H1 (cell line): ENCODE measurements around the gene TRIOBP. TPM values are rescaled to one million over a fixed set of nuclear protein-coding genes. Genes with fewer than 3 reads are reported as not detected.

Experiments
- CTCF ChIA-PET: fragments of 300-600 bp; sonication (Branson Sonifier 250); formaldehyde crosslinking; loops from one replicate; lab custom pipeline; 2021; ENCODE audit not compliant: partially characterized antibody; lab: Charles Lee
- POLR2A ChIA-PET: fragments of 300-600 bp; sonication (Branson Sonifier 250); formaldehyde crosslinking; loops from one replicate; lab custom pipeline; 2021; ENCODE audit warnings: inconsistent platforms; ENCODE audit not compliant: partially characterized antibody; lab: Charles Lee
- DNase-seq, 2 experiments: peaks; one replicate each; pipeline versions ENCODE4 v3.0.0 to v3.0.0-alpha.2; 2010 to 2022; ENCODE audit warnings: low spot score in 2 of 2, low read depth in 1 of 2, mixed read lengths in 1 of 2
- FAIRE-seq: peaks from 2 replicates; lab custom pipeline; 2011; peaks lifted over from hg19 to GRCh38; lab: Jason Lieb, UNC
- H2AFZ ChIP-seq: 2 replicates; pipeline ENCODE4 v1.8.1; 2012; ENCODE audit warnings: low read length, inconsistent platforms
- H2AK5ac ChIP-seq: 2 replicates; pipeline ENCODE4 v1.6.1; 2013; ENCODE audit warnings: low read depth, low read length
- H2BK120ac ChIP-seq: replicated peaks from 2 replicates; pipeline ENCODE3; 2013; ENCODE audit warnings: low read depth, low read length, inconsistent platforms
- H2BK12ac ChIP-seq: 2 replicates; pipeline ENCODE4 v1.6.1; 2013; ENCODE audit warnings: low read depth, low read length
- H2BK15ac ChIP-seq: 2 replicates; pipeline ENCODE4 v1.6.1; 2013; ENCODE audit warnings: low read length
- H2BK20ac ChIP-seq: 2 replicates; pipeline ENCODE4 v1.6.1; 2013; ENCODE audit warnings: low read length
- H2BK5ac ChIP-seq: 2 replicates; pipeline ENCODE4 v1.6.1; 2013; ENCODE audit warnings: low read depth, low read length
- H3K14ac ChIP-seq: 2 replicates; pipeline ENCODE4 v1.6.1; 2013; ENCODE audit warnings: inconsistent platforms; ENCODE audit not compliant: insufficient read length
- H3K18ac ChIP-seq: 2 replicates; pipeline ENCODE4 v1.6.1; 2013; ENCODE audit warnings: low read length; ENCODE audit errors: extremely low read depth
- H3K23ac ChIP-seq: 2 replicates; pipeline ENCODE4 v1.6.1; 2013; ENCODE audit warnings: inconsistent platforms; ENCODE audit not compliant: insufficient read length
- H3K23me2 ChIP-seq: 2 replicates; pipeline ENCODE4 v1.6.1; 2013; ENCODE audit warnings: low read depth, low read length
- H3K27ac ChIP-seq: 2 replicates; pipeline ENCODE4 v1.6.1; 2011; ENCODE audit warnings: low read depth, low read length, inconsistent platforms
- H3K27me3 ChIP-seq, 4 experiments: replicated peaks in 1 of 4; 1 replicate in 1 of 4; 2 replicates in 3 of 4; pipeline versions ENCODE4 v1.6.1 to v1.8.1; 2011 to 2013; ENCODE audit warnings: low read length in 3 of 4, mild to moderate bottlenecking in 3 of 4, inconsistent platforms in 2 of 4, mixed read lengths in 2 of 4, moderate library complexity in 1 of 4; ENCODE audit not compliant: control insufficient read depth in 3 of 4, insufficient read depth in 3 of 4; ENCODE audit errors: extremely low read depth in 1 of 4
- H3K36me3 ChIP-seq, 4 experiments: 2 replicates each; pipeline versions ENCODE4 v1.6.1 to v1.8.1; 2011 to 2013; ENCODE audit warnings: mild to moderate bottlenecking in 4 of 4, low read length in 3 of 4, moderate library complexity in 2 of 4, control low read depth in 1 of 4, inconsistent platforms in 1 of 4; ENCODE audit not compliant: insufficient read depth in 4 of 4, control insufficient read depth in 2 of 4
- H3K4ac ChIP-seq: replicated peaks from 2 replicates; pipeline ENCODE3; 2013; ENCODE audit warnings: low read length, low read depth, mixed read lengths, inconsistent platforms; ENCODE audit not compliant: insufficient read length
- H3K4me1 ChIP-seq, 4 experiments: replicated peaks in 1 of 4; 1 replicate in 1 of 4; 2 replicates in 3 of 4; pipeline versions ENCODE4 v1.6.1 to v1.8.1; 2011 to 2013; ENCODE audit warnings: low read length in 3 of 4, inconsistent platforms in 2 of 4, mixed read lengths in 1 of 4; ENCODE audit not compliant: insufficient read depth in 4 of 4, control insufficient read depth in 3 of 4
- H3K4me2 ChIP-seq, 2 experiments: 2 replicates each; pipeline versions ENCODE4 v1.6.1 to v1.8.1; 2011 to 2013; ENCODE audit warnings: low read depth in 2 of 2, low read length in 2 of 2, control low read depth in 1 of 2, inconsistent platforms in 1 of 2, mild to moderate bottlenecking in 1 of 2; ENCODE audit not compliant: insufficient read depth in 1 of 2
- H3K4me3 ChIP-seq, 4 experiments: fragments of 200-600, 300-600 bp in 1 of 4; sonication (generic), shearing (Covaris generic), sonication (Bioruptor Twin) in 1 of 4; 2 replicates each; pipeline versions ENCODE4 v1.5.1 to v1.8.1; 2011 to 2016; ENCODE audit warnings: low read length in 4 of 4, low read depth in 3 of 4, control low read depth in 2 of 4, inconsistent platforms in 2 of 4, mild to moderate bottlenecking in 2 of 4, mixed read lengths in 1 of 4, moderate library complexity in 1 of 4; ENCODE audit not compliant: insufficient read depth in 2 of 4; ENCODE audit errors: extremely low read depth in 1 of 4
- H3K56ac ChIP-seq: replicated peaks from 2 replicates; pipeline ENCODE3; 2013; ENCODE audit warnings: low read depth, mild to moderate bottlenecking, mixed read lengths, low read length, inconsistent platforms; ENCODE audit not compliant: insufficient read length
- H3K79me1 ChIP-seq: 2 replicates; pipeline ENCODE4 v1.6.1; 2013; ENCODE audit warnings: low read depth, low read length, control low read depth
- H3K79me2 ChIP-seq, 2 experiments: 2 replicates each; pipeline versions ENCODE4 v1.6.1 to v1.8.1; 2012 to 2013; ENCODE audit warnings: low read length in 2 of 2, mild to moderate bottlenecking in 2 of 2, inconsistent platforms in 1 of 2; ENCODE audit not compliant: insufficient read depth in 2 of 2, control insufficient read depth in 1 of 2
- H3K9ac ChIP-seq, 4 experiments: replicated peaks in 1 of 4; 1 replicate in 1 of 4; 2 replicates in 3 of 4; pipeline versions ENCODE4 v1.6.1 to v1.8.1; 2011 to 2013; ENCODE audit warnings: low read depth in 3 of 4, low read length in 3 of 4, control low read depth in 2 of 4, mild to moderate bottlenecking in 2 of 4, moderate library complexity in 2 of 4, inconsistent platforms in 1 of 4; ENCODE audit errors: extremely low read depth in 1 of 4
- H3K9me3 ChIP-seq, 2 experiments: 2 replicates each; pipeline versions ENCODE4 v1.6.1 to v1.8.1; 2012 to 2013; ENCODE audit warnings: mild to moderate bottlenecking in 2 of 2, moderate library complexity in 2 of 2, control low read depth in 1 of 2, inconsistent platforms in 1 of 2, low read depth in 1 of 2, low read length in 1 of 2, mixed read lengths in 1 of 2; ENCODE audit not compliant: insufficient read depth in 2 of 2
- H4K20me1 ChIP-seq, 2 experiments: replicated peaks in 1 of 2; 2 replicates each; pipeline versions ENCODE3 to v1.8.1; 2011 to 2013; ENCODE audit warnings: inconsistent platforms in 2 of 2, low read length in 2 of 2, mild to moderate bottlenecking in 1 of 2; ENCODE audit not compliant: insufficient read depth in 2 of 2, control insufficient read depth in 1 of 2
- H4K5ac ChIP-seq: 2 replicates; pipeline ENCODE4 v1.6.1; 2013; ENCODE audit warnings: low read length, low read depth, mixed read lengths, inconsistent platforms; ENCODE audit not compliant: insufficient read length
- H4K8ac ChIP-seq: 2 replicates; pipeline ENCODE4 v1.8.0; 2013; ENCODE audit warnings: mild to moderate bottlenecking, moderate library complexity, low read length, inconsistent platforms; ENCODE audit not compliant: insufficient read depth; ENCODE audit errors: extremely low read depth
- H4K91ac ChIP-seq: replicated peaks from 2 replicates; pipeline ENCODE3; 2013; ENCODE audit warnings: low read length, mixed read lengths, inconsistent platforms; ENCODE audit not compliant: insufficient read length
- CTBP2 ChIP-seq: IDR thresholded peaks from 2 replicates; pipeline ENCODE4 v1.7.0; 2011; ENCODE audit warnings: borderline replicate concordance, mild to moderate bottlenecking, moderate library complexity, mixed read lengths, low read length; ENCODE audit not compliant: insufficient read depth, insufficient read length
- FOSL1 ChIP-seq: IDR thresholded peaks from 2 replicates; pipeline ENCODE4 v1.6.1; 2011; ENCODE audit warnings: mild to moderate bottlenecking, low read depth, low read length, moderate library complexity; ENCODE audit not compliant: insufficient read depth
- KDM1A ChIP-seq: fragments of 200-600, 300-600 bp; sonication (generic); IDR thresholded peaks from 2 replicates; pipeline ENCODE4 v1.7.1; 2016; ENCODE audit warnings: mild to moderate bottlenecking, low read length, borderline replicate concordance
- PHF8 ChIP-seq: fragments of 200-600 bp; sonication (generic); conservative IDR thresholded peaks from 2 replicates; pipeline ENCODE4 v1.7.1; 2012; ENCODE audit warnings: low read depth, mild to moderate bottlenecking, inconsistent platforms, low read length, moderate library complexity
- RBBP5 ChIP-seq: IDR thresholded peaks from 2 replicates; pipeline ENCODE4 v1.7.1; 2012; ENCODE audit warnings: low read depth, mild to moderate bottlenecking, inconsistent platforms, low read length, moderate library complexity, borderline replicate concordance
- SAP30 ChIP-seq: fragments of 300-600 bp; sonication (generic); IDR thresholded peaks from 2 replicates; pipeline ENCODE4 v1.7.1; 2012; ENCODE audit warnings: low read length, moderate library complexity, mild to moderate bottlenecking, inconsistent platforms; ENCODE audit not compliant: insufficient read depth, insufficient replicate concordance
- SIN3A ChIP-seq, 2 experiments: IDR thresholded peaks in 1 of 2; conservative IDR thresholded peaks in 1 of 2; 2 replicates each; pipeline ENCODE4 v1.6.1; 2011 to 2012; ENCODE audit warnings: low read length in 2 of 2, improper control_type of control experiment in 1 of 2, low read depth in 1 of 2, mild to moderate bottlenecking in 1 of 2
- SP4 ChIP-seq: IDR thresholded peaks from 2 replicates; pipeline ENCODE4 v1.6.1; 2012; ENCODE audit warnings: low read length, inconsistent platforms
- TEAD4 ChIP-seq: IDR thresholded peaks from 2 replicates; pipeline ENCODE4 v1.6.1; 2012; ENCODE audit warnings: low read depth, low read length, inconsistent platforms, mixed read lengths
- WGBS, 2 experiments: shearing (Covaris generic) in 1 of 2; methylation state at CpG; one replicate each; pipeline versions ENCODE4 v1.1.6 to v1.1.7; 2013 to 2015; ENCODE audit warnings: low lambda C conversion rate in 2 of 2, mixed read lengths in 2 of 2, inconsistent platforms in 1 of 2, low coverage in 1 of 2, missing lambda C conversion rate in 1 of 2; ENCODE audit not compliant: insufficient replicate concordance in 2 of 2, insufficient coverage in 1 of 2, insufficient read length in 1 of 2; ENCODE audit errors: extremely low coverage in 1 of 2, missing lambda C conversion rate in 1 of 2; 5-methylcytosine and 5-hydroxymethylcytosine counted together
- polyA plus RNA-seq, 7 experiments: library from polyadenylated mRNA; depleted of rRNA in 3 of 7; stranded (reverse) in 5 of 7; unstranded in 2 of 7; fragments of >200 nt in 5 of 7; fragments of 200-250 nt in 2 of 7; gene quantifications; 1 replicate in 5 of 7; 2 replicates in 1 of 7; 4 replicates in 1 of 7; pipeline versions ENCODE4 v1.2.1 to v1.2.3, GENCODE V29; 2011 to 2013; ENCODE audit warnings: missing spikeins in 2 of 7, mixed read lengths in 2 of 7
- total RNA-seq: library from RNA; stranded (reverse); fragmentation: NEBNext Ultra II Directional; extraction: Animal tissue kit (Norgen Biotek cat#: 25700); gene quantifications from 2 replicates; pipeline ENCODE4 v1.2.1, GENCODE V29; 2021

TRIOBP gene
- total and polyA plus RNA-seq, 2 of the 8 experiments (the other 6 are each of a cell fraction or from before 2014, with no cell fraction given): 18.2 to 27.3 TPM

DNA sequence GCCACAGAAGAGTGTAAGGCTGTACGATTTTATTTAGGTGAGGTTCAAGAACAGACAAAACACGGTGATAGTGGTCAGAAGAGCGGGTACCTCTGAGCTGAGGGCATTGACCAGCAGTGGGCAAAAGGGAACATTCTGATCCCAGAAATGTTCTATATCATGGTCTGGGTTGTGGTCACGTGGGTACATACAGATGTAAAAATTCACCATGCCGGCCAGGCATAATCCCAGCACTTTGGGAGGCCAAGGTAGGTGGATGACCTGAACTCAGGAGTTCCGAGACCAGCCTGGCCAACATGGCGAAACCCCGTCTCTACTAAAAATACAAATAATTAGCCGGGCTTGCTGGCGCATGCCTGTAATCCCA, 79.8 kb downstream of the TRIOBP start:
- Histone ChIP-seq H3K18ac (no peak overlapping the region; the same call in 1 of the 2 replicates), H4K20me1 (peaks cover 0 to under 1% of the 10 kb centered on the region in 2 experiments), H3K23me2 (no peaks in the 10 kb centered on the region), H4K8ac (no peak overlapping the region), H3K56ac (no peak overlapping the region), H3K27ac (no peak overlapping the region), H2AFZ (no peak overlapping the region), H3K36me3 (peaks cover 0 to 8% (median 4%) of the 10 kb centered on the region in 4 experiments; a peak in 3 of 8 replicates), H3K79me1 (no peaks in the 10 kb centered on the region), H3K4me1 (peaks cover 0 to 2% (median 0%) of the 10 kb centered on the region in 4 experiments; a peak in 2 of 7 replicates), H2BK5ac (no peak overlapping the region), H3K4ac (no peak overlapping the region), H2AK5ac (no peak overlapping the region), H2BK20ac (no peak overlapping the region), H4K5ac (no peak overlapping the region), H3K4me3 (no peak overlapping the region), H3K9ac (no peak overlapping the region), H2BK15ac (no peak overlapping the region), H3K9me3 (no peaks in the 10 kb centered on the region), H3K23ac (no peak overlapping the region), H2BK12ac (no peak overlapping the region), H3K4me2 (no peak overlapping the region), H3K27me3 (peaks cover 0 to 6% (median 2%) of the 10 kb centered on the region in 4 experiments; a peak in 2 of 7 replicates), H3K14ac (no peak overlapping the region), H4K91ac (no peak overlapping the region), H2BK120ac (no peak overlapping the region), H3K79me2 (no peaks in the 10 kb centered on the region)
- TF ChIP-seq FOSL1 (no peak), RBBP5 (no peak), CTBP2 (no peak), TEAD4 (no peak), PHF8 (no peak), SAP30 (no peak), SIN3A (conservative IDR thresholded peaks at IDR 0.05 in 1 of 2, IDR thresholded peaks at IDR 0.05 in 1 of 2; ENCODE audit: low read depth in 1 of 2, low read length in 2 of 2) (no peak), KDM1A (no peak), SP4 (no peak)
- CTCF ChIA-PET: interaction anchor here (0.7 to 3.5 kb wide), 3 partner anchors 8 to 190 kb away, joined by 3 to 14 read pairs (median 3); no protein-coding TSS in a partner anchor
- DNase-seq (no peak), FAIRE-seq (no peak)
- POLR2A ChIA-PET: interaction anchor here (0.5 to 2.5 kb wide), 8 partner anchors 10 to 369 kb away, joined by 3 to 11 read pairs (median 6); a partner anchor contains a TSS
- WGBS, 2 experiments: 91% methylated on average over 10 of the region's 10 CpGs; no CpG with 5 or more reads in 1 of the 2 experiments
